Liver (tissue), 9 donors: Measurements from ENCODE around the gene SNX13. TPM values are rescaled to one million over a fixed set of nuclear protein-coding genes. Genes with fewer than 3 reads are reported as not detected.

ENCODE experiments used
- DNase-seq: peaks from one replicate; pipeline ENCODE4 v3.0.0-alpha.2; 2017; ENCODE audit warnings: low spot score
- H3K27ac ChIP-seq, 2 donors: one replicate each; pipeline ENCODE4 v1.7.0; 2013; ENCODE audit warnings: inconsistent platforms in 2 of 2, low read length in 2 of 2, control low read depth in 1 of 2, low read depth in 1 of 2, mild to moderate bottlenecking in 1 of 2
- H3K27me3 ChIP-seq, 4 donors: one replicate each; pipeline versions ENCODE4 v1.6.1 to v1.7.0; 2013; ENCODE audit warnings: low read length in 3 of 4, inconsistent platforms in 1 of 4, mild to moderate bottlenecking in 1 of 4, moderate library complexity in 1 of 4; ENCODE audit not compliant: control insufficient read depth in 4 of 4, insufficient read depth in 4 of 4
- H3K36me3 ChIP-seq, 4 donors: one replicate each; pipeline versions ENCODE4 v1.6.1 to v1.7.0; 2013; ENCODE audit warnings: low read length in 3 of 4, mild to moderate bottlenecking in 3 of 4, low read depth in 1 of 4, moderate library complexity in 1 of 4; ENCODE audit not compliant: control insufficient read depth in 4 of 4, insufficient read depth in 3 of 4
- H3K4me1 ChIP-seq, 4 donors: one replicate each; pipeline versions ENCODE4 v1.6.1 to v1.7.0; 2013; ENCODE audit warnings: low read length in 3 of 4, mild to moderate bottlenecking in 3 of 4, moderate library complexity in 1 of 4; ENCODE audit not compliant: control insufficient read depth in 4 of 4, insufficient read depth in 4 of 4
- H3K4me3 ChIP-seq, 3 donors: one replicate each; pipeline versions ENCODE4 v1.6.1 to v1.7.0; 2013; ENCODE audit warnings: low read length in 3 of 3, control low read depth in 1 of 3, low read depth in 1 of 3, mild to moderate bottlenecking in 1 of 3
- H3K9ac ChIP-seq, 2 donors: one replicate each; pipeline ENCODE4 v1.7.0; 2013; ENCODE audit warnings: low read length in 2 of 2, mild to moderate bottlenecking in 2 of 2, moderate library complexity in 2 of 2, control low read depth in 1 of 2, low read depth in 1 of 2
- H3K9me3 ChIP-seq, 4 donors: one replicate each; pipeline versions ENCODE4 v1.6.1 to v1.7.0; 2013; ENCODE audit warnings: low read length in 3 of 4; ENCODE audit not compliant: control insufficient read depth in 4 of 4
- FOXA1 ChIP-seq: IDR thresholded peaks from 2 replicates; pipeline ENCODE4 v1.6.1; 2016; ENCODE audit warnings: antibody characterized with exemption
- FOXA2 ChIP-seq: IDR thresholded peaks from 2 replicates; pipeline ENCODE4 v1.6.1; 2016; ENCODE audit warnings: antibody characterized with exemption
- GABPA ChIP-seq, 2 donors: IDR thresholded peaks in 1 of 2; conservative IDR thresholded peaks in 1 of 2; 2 replicates each; pipeline ENCODE4 v1.6.1; 2016; ENCODE audit warnings: antibody characterized with exemption in 2 of 2, mild to moderate bottlenecking in 1 of 2, moderate library complexity in 1 of 2
- HNF4A ChIP-seq, 2 donors: conservative IDR thresholded peaks; 2 replicates each; pipeline ENCODE4 v1.6.1; 2016; ENCODE audit warnings: antibody characterized with exemption in 2 of 2, mild to moderate bottlenecking in 2 of 2
- JUND ChIP-seq, 2 donors: IDR thresholded peaks; 2 replicates each; pipeline ENCODE4 v1.6.1; 2016; ENCODE audit warnings: antibody characterized with exemption in 2 of 2
- NR2F2 ChIP-seq: IDR thresholded peaks from 2 replicates; pipeline ENCODE4 v1.6.1; 2016; ENCODE audit warnings: antibody characterized with exemption
- RAD21 ChIP-seq, 2 donors: IDR thresholded peaks; 2 replicates each; pipeline ENCODE4 v1.6.1; 2016; ENCODE audit warnings: antibody characterized with exemption in 2 of 2, mild to moderate bottlenecking in 2 of 2
- RXRA ChIP-seq, 2 donors: IDR thresholded peaks; 2 replicates each; pipeline ENCODE4 v1.6.1; 2017 to 2018; ENCODE audit warnings: antibody characterized with exemption in 2 of 2, mild to moderate bottlenecking in 1 of 2
- SP1 ChIP-seq: IDR thresholded peaks from 2 replicates; pipeline ENCODE4 v1.6.1; 2018; ENCODE audit warnings: antibody characterized with exemption, mild to moderate bottlenecking
- TAF1 ChIP-seq: conservative IDR thresholded peaks from 2 replicates; pipeline ENCODE4 v1.6.1; 2016; ENCODE audit warnings: antibody characterized with exemption, mild to moderate bottlenecking
- YY1 ChIP-seq: IDR thresholded peaks from 2 replicates; pipeline ENCODE4 v1.6.1; 2016; ENCODE audit warnings: antibody characterized with exemption, mild to moderate bottlenecking
- WGBS: extraction: QIAGEN DNeasy Blood & Tissue Kit; methylation state at CpG from one replicate; pipeline ENCODE4 v1.1.7; 2013; 5-methylcytosine and 5-hydroxymethylcytosine counted together
- polyA plus RNA-seq, 2 donors: library from polyadenylated mRNA; stranded (reverse) in 1 of 2; unstranded in 1 of 2; fragments of 200-250 nt in 1 of 2; fragments of >200 nt in 1 of 2; fragmentation: Nextera tagmentation in 1 of 2; extraction: Ambion mirVana in 1 of 2; gene quantifications; one replicate each; pipeline versions ENCODE4 v1.2.1 to v1.2.3, GENCODE V29; 2013 to 2015
- total RNA-seq, 2 donors: library from RNA; depleted of rRNA; stranded (reverse); fragments of >200 nt; gene quantifications; one replicate each; pipeline ENCODE4 v1.2.3, GENCODE V29; 2014
- TF ChIP-seq, protein P1 (sequence below): IDR thresholded peaks from 2 replicates; pipeline ENCODE4 v1.6.1; 2016; ENCODE audit warnings: antibody characterized with exemption
- TF ChIP-seq, protein P2 (sequence below): IDR thresholded peaks from 2 replicates; pipeline ENCODE4 v1.6.1; 2016; ENCODE audit warnings: antibody characterized with exemption
- TF ChIP-seq, protein P3 (sequence below): IDR thresholded peaks from 2 replicates; pipeline ENCODE4 v1.6.1; 2016; ENCODE audit warnings: antibody characterized with exemption, mild to moderate bottlenecking
- donor health status: healthy.
- donor health status: healthy.
- donor health status: healthy.
- donor health status: healthy.
- donor health status: healthy.

SNX13 gene
- total and polyA plus RNA-seq, 4 donors, result 5.4 to 28.1 (median 14.0) TPM

DNA sequence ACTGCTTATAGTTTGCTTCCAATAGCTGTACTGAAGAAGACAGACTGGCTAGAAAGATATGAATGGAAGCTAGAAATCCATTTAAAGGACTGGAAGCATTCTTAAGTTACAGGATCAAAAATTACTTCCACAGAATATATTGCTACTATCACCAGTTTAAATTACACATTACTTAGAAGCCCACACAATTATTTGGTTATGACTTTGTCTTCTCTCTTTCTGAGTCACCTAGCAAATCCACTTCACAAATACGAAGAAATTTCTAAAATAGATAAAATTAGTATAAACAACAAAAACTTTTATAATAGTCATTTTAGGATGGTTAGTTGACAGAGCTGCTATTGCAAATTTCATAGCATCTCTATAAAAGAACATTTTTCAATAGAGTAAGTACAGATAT, 108.1 kb downstream of the SNX13 start:
- Histone ChIP-seq H3K4me1 (no peaks in the 10 kb centered on the region), H3K4me3 (no peak overlapping the region), H3K9ac (no peak overlapping the region), H3K27ac (no peak overlapping the region), H3K9me3 (no peaks in the 10 kb centered on the region), H3K27me3 (no peaks in the 10 kb centered on the region), H3K36me3 (peaks cover 0 to 5% (median 3%) of the 10 kb centered on the region in 4 donors)
- no peak for TF ChIP-seq YY1
- TF ChIP-seq FOXA1, result no peak
- TF ChIP-seq NR2F2, result no peak
- TF ChIP-seq RXRA (IDR thresholded peaks at IDR 0.05), result no peak
- TF ChIP-seq JUND (IDR thresholded peaks at IDR 0.05), result no peak
- no peak for TF ChIP-seq SP1
- TF ChIP-seq, protein P1, sequence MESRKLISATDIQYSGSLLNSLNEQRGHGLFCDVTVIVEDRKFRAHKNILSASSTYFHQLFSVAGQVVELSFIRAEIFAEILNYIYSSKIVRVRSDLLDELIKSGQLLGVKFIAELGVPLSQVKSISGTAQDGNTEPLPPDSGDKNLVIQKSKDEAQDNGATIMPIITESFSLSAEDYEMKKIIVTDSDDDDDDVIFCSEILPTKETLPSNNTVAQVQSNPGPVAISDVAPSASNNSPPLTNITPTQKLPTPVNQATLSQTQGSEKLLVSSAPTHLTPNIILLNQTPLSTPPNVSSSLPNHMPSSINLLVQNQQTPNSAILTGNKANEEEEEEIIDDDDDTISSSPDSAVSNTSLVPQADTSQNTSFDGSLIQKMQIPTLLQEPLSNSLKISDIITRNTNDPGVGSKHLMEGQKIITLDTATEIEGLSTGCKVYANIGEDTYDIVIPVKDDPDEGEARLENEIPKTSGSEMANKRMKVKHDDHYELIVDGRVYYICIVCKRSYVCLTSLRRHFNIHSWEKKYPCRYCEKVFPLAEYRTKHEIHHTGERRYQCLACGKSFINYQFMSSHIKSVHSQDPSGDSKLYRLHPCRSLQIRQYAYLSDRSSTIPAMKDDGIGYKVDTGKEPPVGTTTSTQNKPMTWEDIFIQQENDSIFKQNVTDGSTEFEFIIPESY, result no peak
- no peak for TF ChIP-seq TAF1
- no peak for TF ChIP-seq RAD21 (IDR thresholded peaks at IDR 0.05)
- TF ChIP-seq GABPA (IDR thresholded peaks at IDR 0.05 in 1 of 2, conservative IDR thresholded peaks at IDR 0.05 in 1 of 2), result no peak
- WGBS, result 94% methylated on average over 1 of the region's 1 CpG
- DNase-seq, result no peak

DNA sequence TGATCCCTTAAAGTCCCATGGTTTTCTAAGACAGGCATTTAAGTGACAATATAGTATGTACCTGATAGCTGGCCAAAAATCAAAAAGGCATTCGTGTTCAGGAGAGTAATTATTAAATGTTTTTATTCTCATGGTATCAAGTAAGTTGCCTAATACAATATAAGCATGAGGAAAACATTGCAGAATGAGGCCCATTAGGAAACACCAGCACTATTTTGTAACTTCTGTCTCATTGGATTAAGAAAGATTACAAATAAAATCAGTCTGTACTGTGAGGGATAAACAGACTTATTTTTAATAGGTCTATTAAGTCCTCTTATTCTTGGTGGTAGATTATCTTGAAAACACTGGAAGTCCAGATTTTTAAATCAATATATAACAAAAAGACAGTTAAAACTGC, 110.1 kb downstream of the SNX13 start:
- no peak overlapping the region for H3K4me3 ChIP-seq
- no peak for DNase-seq
- WGBS, result 41% methylated on average over 1 of the region's 1 CpG
- H3K27me3 ChIP-seq, result no peaks in the 10 kb centered on the region
- peaks cover 0 to 5% (median 3%) of the 10 kb centered on the region in 4 donors for H3K36me3 ChIP-seq
- H3K9ac ChIP-seq, result no peak overlapping the region
- TF ChIP-seq JUND (IDR thresholded peaks at IDR 0.05) (no peak), HNF4A (conservative IDR thresholded peaks at IDR 0.05) (peak in 1 of 2 donors; percentile 8), GABPA (IDR thresholded peaks at IDR 0.05 in 1 of 2, conservative IDR thresholded peaks at IDR 0.05 in 1 of 2) (no peak)
- no peaks in the 10 kb centered on the region for H3K4me1 ChIP-seq
- H3K27ac ChIP-seq, result no peak overlapping the region
- no peaks in the 10 kb centered on the region for H3K9me3 ChIP-seq

DNA sequence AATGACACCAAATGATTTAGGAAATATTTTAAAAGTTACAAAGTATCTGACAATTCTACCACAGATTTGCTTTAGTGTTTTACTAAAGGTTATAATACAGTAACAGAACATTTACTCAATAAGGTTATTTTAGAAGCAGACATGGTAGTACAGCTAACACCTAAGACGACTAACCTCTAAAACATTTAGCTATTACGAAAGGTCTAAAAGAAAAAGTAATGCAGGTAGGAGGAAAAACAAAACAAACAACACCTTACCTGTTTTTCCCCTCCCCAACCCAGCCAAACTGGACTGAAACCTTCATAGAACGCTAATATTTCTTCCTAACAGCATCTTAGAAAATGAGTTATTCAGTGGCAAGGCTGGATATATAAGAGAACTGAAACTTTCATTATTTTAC, 111.3 kb downstream of the SNX13 start:
- H3K9me3 ChIP-seq, result no peaks in the 10 kb centered on the region
- no peak overlapping the region for H3K4me3 ChIP-seq
- H3K27ac ChIP-seq, result no peak overlapping the region
- peaks cover 1 to 4% (median 2%) of the 10 kb centered on the region in 4 donors for H3K36me3 ChIP-seq
- TF ChIP-seq, protein P2, sequence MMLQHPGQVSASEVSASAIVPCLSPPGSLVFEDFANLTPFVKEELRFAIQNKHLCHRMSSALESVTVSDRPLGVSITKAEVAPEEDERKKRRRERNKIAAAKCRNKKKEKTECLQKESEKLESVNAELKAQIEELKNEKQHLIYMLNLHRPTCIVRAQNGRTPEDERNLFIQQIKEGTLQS, result no peak
- TF ChIP-seq, protein P3, sequence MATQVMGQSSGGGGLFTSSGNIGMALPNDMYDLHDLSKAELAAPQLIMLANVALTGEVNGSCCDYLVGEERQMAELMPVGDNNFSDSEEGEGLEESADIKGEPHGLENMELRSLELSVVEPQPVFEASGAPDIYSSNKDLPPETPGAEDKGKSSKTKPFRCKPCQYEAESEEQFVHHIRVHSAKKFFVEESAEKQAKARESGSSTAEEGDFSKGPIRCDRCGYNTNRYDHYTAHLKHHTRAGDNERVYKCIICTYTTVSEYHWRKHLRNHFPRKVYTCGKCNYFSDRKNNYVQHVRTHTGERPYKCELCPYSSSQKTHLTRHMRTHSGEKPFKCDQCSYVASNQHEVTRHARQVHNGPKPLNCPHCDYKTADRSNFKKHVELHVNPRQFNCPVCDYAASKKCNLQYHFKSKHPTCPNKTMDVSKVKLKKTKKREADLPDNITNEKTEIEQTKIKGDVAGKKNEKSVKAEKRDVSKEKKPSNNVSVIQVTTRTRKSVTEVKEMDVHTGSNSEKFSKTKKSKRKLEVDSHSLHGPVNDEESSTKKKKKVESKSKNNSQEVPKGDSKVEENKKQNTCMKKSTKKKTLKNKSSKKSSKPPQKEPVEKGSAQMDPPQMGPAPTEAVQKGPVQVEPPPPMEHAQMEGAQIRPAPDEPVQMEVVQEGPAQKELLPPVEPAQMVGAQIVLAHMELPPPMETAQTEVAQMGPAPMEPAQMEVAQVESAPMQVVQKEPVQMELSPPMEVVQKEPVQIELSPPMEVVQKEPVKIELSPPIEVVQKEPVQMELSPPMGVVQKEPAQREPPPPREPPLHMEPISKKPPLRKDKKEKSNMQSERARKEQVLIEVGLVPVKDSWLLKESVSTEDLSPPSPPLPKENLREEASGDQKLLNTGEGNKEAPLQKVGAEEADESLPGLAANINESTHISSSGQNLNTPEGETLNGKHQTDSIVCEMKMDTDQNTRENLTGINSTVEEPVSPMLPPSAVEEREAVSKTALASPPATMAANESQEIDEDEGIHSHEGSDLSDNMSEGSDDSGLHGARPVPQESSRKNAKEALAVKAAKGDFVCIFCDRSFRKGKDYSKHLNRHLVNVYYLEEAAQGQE, result no peak
- TF ChIP-seq FOXA2 (no peak), JUND (IDR thresholded peaks at IDR 0.05) (no peak), RXRA (IDR thresholded peaks at IDR 0.05) (no peak)
- 97% methylated on average over 3 of the region's 3 CpGs for WGBS
- DNase-seq, result no peak
- H3K27me3 ChIP-seq, result no peaks in the 10 kb centered on the region
- H3K4me1 ChIP-seq, result no peaks in the 10 kb centered on the region
- H3K9ac ChIP-seq, result no peak overlapping the region
